Cardiac muscle cell (in vitro differentiated cells and primary cell): Measurements from ENCODE around the gene PTPRT. TPM values are rescaled to one million over a fixed set of nuclear protein-coding genes. Genes with fewer than 3 reads are reported as not detected.

Experiments
- DNase-seq, 2 donors: peaks; one replicate each; pipeline versions ENCODE4 v3.0.0 to v3.0.0-alpha.2; 2010 to 2017; ENCODE audit warnings: low read depth in 1 of 2, low spot score in 1 of 2
- H3K27ac ChIP-seq: fragments of 200-600 bp; sonication (generic); 2 replicates; pipeline ENCODE4 v1.5.1; 2016
- H3K27me3 ChIP-seq: fragments of 200-600 bp; sonication (generic); 2 replicates; pipeline ENCODE4 v1.6.0; 2016; ENCODE audit warnings: control low read depth
- H3K36me3 ChIP-seq: fragments of 200-600 bp; sonication (generic); 2 replicates; pipeline ENCODE4 v1.5.1; 2016; ENCODE audit warnings: control low read depth
- H3K4me1 ChIP-seq: fragments of 200-600 bp; sonication (generic); 2 replicates; pipeline ENCODE4 v1.8.1; 2017; ENCODE audit warnings: low read depth, mild to moderate bottlenecking, mixed run types
- H3K4me3 ChIP-seq: fragments of 200-600 bp; sonication (generic); 2 replicates; pipeline ENCODE4 v1.5.1; 2016; ENCODE audit warnings: mild to moderate bottlenecking
- H3K9me3 ChIP-seq: fragments of 200-600 bp; sonication (generic); 2 replicates; pipeline ENCODE4 v1.5.1; 2017; ENCODE audit warnings: low read depth, mild to moderate bottlenecking, control low read depth
- CTCF ChIP-seq: IDR thresholded peaks from 2 replicates; pipeline ENCODE4 v1.5.1; 2012; ENCODE audit warnings: low read depth, mild to moderate bottlenecking, low read length
- polyA plus RNA-seq: library from polyadenylated mRNA; unstranded; fragments of >200 nt; fragmentation: Nextera tagmentation; extraction: Ambion mirVana; gene quantifications from 2 replicates; pipeline ENCODE4 v1.2.1, GENCODE V29; 2016
- total RNA-seq: library from RNA; depleted of rRNA; stranded (reverse); fragments of >200 nt; gene quantifications from 2 replicates; pipeline ENCODE4 v1.2.3, GENCODE V29; 2016

PTPRT gene
- total and polyA plus RNA-seq, 2 experiments from 2014 or later, result 0.30 to 1.4 TPM

- no peak overlapping the region for H3K4me3 ChIP-seq
- H3K4me1 ChIP-seq, result no peaks in the 10 kb centered on the region
- no peaks in the 10 kb centered on the region for H3K27me3 ChIP-seq
- no peak for TF ChIP-seq CTCF
- H3K27ac ChIP-seq, result no peak overlapping the region
- DNase-seq, result no peak
- H3K9me3 ChIP-seq, result no peaks in the 10 kb centered on the region
- H3K36me3 ChIP-seq, result no peaks in the 10 kb centered on the region
These were observed 486.0 kb downstream of the PTPRT start for GRCh38 chr20:42703744-42704143.

- Histone ChIP-seq H3K27me3 (no peaks in the 10 kb centered on the region), H3K4me3 (no peak overlapping the region), H3K27ac (no peak overlapping the region), H3K36me3 (no peaks in the 10 kb centered on the region), H3K4me1 (no peaks in the 10 kb centered on the region), H3K9me3 (no peaks in the 10 kb centered on the region)
- no peak for DNase-seq
- no peak for TF ChIP-seq CTCF
These were observed 487.8 kb downstream of the PTPRT start for GRCh38 chr20:42701948-42702347.

- no peaks in the 10 kb centered on the region for H3K9me3 ChIP-seq
- H3K36me3 ChIP-seq, result no peaks in the 10 kb centered on the region
- no peaks in the 10 kb centered on the region for H3K27me3 ChIP-seq
- H3K4me3 ChIP-seq, result no peak overlapping the region
- H3K27ac ChIP-seq, result no peak overlapping the region
- no peaks in the 10 kb centered on the region for H3K4me1 ChIP-seq
- no peak for TF ChIP-seq CTCF
- no peak for DNase-seq
These were observed 489.3 kb downstream of the PTPRT start for GRCh38 chr20:42700372-42700771.

- no peak for DNase-seq
- Histone ChIP-seq H3K4me3 (no peak overlapping the region), H3K27me3 (no peaks in the 10 kb centered on the region), H3K27ac (no peak overlapping the region), H3K9me3 (no peaks in the 10 kb centered on the region), H3K4me1 (no peaks in the 10 kb centered on the region), H3K36me3 (no peaks in the 10 kb centered on the region)
- TF ChIP-seq CTCF, result no peak
These were observed 491.7 kb downstream of the PTPRT start for GRCh38 chr20:42697962-42698361.

- Histone ChIP-seq H3K9me3 (no peaks in the 10 kb centered on the region), H3K27me3 (no peaks in the 10 kb centered on the region)
- no peak for TF ChIP-seq CTCF
These were observed 498.8 kb downstream of the PTPRT start for GRCh38 chr20:42690842-42691437.

More at GRCh38 chr20:42690842-42691437, 498.8 kb downstream of the PTPRT start:
- Histone ChIP-seq H3K4me3 (no peak overlapping the region), H3K27ac (no peak overlapping the region), H3K36me3 (no peaks in the 10 kb centered on the region), H3K4me1 (no peaks in the 10 kb centered on the region)
- DNase-seq, result no peak
